HL-60 (cell line): Measurements from ENCODE around the gene CACNA1C.

ENCODE experiments used
- CTCF ChIP-seq: IDR thresholded peaks from one replicate; pipeline ENCODE4 v1.5.1; 2011; ENCODE audit warnings: low read length, control low read depth, inconsistent platforms; ENCODE audit not compliant: insufficient read depth
- POLR2AphosphoS5 ChIP-seq: IDR thresholded peaks from 2 replicates; pipeline ENCODE4 v1.6.1; 2012; ENCODE audit warnings: low read depth
- REST ChIP-seq: IDR thresholded peaks from 2 replicates; pipeline ENCODE4 v1.6.1; 2012; ENCODE audit warnings: low read depth; ENCODE audit not compliant: insufficient replicate concordance
- SPI1 ChIP-seq: IDR thresholded peaks from 2 replicates; pipeline ENCODE4 v1.6.1; 2012; ENCODE audit warnings: low read depth, mild to moderate bottlenecking, borderline replicate concordance

- TF ChIP-seq CTCF: no peak
- no peak for TF ChIP-seq POLR2AphosphoS5
- no peak for TF ChIP-seq SPI1
- no peak for TF ChIP-seq REST
These were observed 196.2 kb downstream of the CACNA1C start for GRCh38 chr12:2248901-2249381.
